ENCODE data around the gene ENPP6.

ENPP6 gene

GRCh38 chr4:184250795-184251669 lies 33.4 kb upstream of the ENPP6 start:
- H3K4me3 ChIP-seq (ENCODE audit: low read length), result no peak overlapping the region
- TF ChIP-seq ZNF274 (IDR thresholded peaks at IDR 0.05; ENCODE audit: low read depth, low read length), result no peak

- TF ChIP-seq ZNF274 (IDR thresholded peaks at IDR 0.05; ENCODE audit: low read depth, low read length), result no peak
Measured at GRCh38 chr4:184248216-184248615, 30.5 kb upstream of the ENPP6 start.

GRCh38 chr4:184247421-184247820 lies 29.7 kb upstream of the ENPP6 start:
- no peak overlapping the region for H3K4me3 ChIP-seq (ENCODE audit: low read length)
- TF ChIP-seq ZNF274 (IDR thresholded peaks at IDR 0.05; ENCODE audit: low read depth, low read length), result no peak

More at GRCh38 chr4:184248216-184248615, 30.5 kb upstream of the ENPP6 start:
- H3K4me3 ChIP-seq (ENCODE audit: low read length), result no peak overlapping the region

- no peak overlapping the region for H3K4me3 ChIP-seq (ENCODE audit: low read length)
- TF ChIP-seq ZNF274 (IDR thresholded peaks at IDR 0.05; ENCODE audit: low read depth, low read length), result no peak
Measured at GRCh38 chr4:184246426-184246825, 28.8 kb upstream of the ENPP6 start.

- no peak overlapping the region for H3K4me3 ChIP-seq (ENCODE audit: low read length)
- TF ChIP-seq ZNF274 (IDR thresholded peaks at IDR 0.05; ENCODE audit: low read depth, low read length), result no peak
Measured at GRCh38 chr4:184238072-184238745, 20.5 kb upstream of the ENPP6 start.

GRCh38 chr4:184237612-184238011 lies 19.9 kb upstream of the ENPP6 start:
- no peak for TF ChIP-seq ZNF274 (IDR thresholded peaks at IDR 0.05; ENCODE audit: low read depth, low read length)
- no peak overlapping the region for H3K4me3 ChIP-seq (ENCODE audit: low read length)

- no peak overlapping the region for H3K4me3 ChIP-seq (ENCODE audit: low read length)
- no peak for TF ChIP-seq ZNF274 (IDR thresholded peaks at IDR 0.05; ENCODE audit: low read depth, low read length)
Measured at GRCh38 chr4:184235526-184235925, 17.9 kb upstream of the ENPP6 start.

- no peak overlapping the region for H3K4me3 ChIP-seq (ENCODE audit: low read length)
- TF ChIP-seq ZNF274 (IDR thresholded peaks at IDR 0.05; ENCODE audit: low read depth, low read length), result no peak
Measured at GRCh38 chr4:184234155-184234554, 16.5 kb upstream of the ENPP6 start.

- H3K4me3 ChIP-seq (ENCODE audit: low read length), result no peak overlapping the region
- no peak for TF ChIP-seq ZNF274 (IDR thresholded peaks at IDR 0.05; ENCODE audit: low read depth, low read length)
Measured at GRCh38 chr4:184232975-184233374, 15.3 kb upstream of the ENPP6 start.

GRCh38 chr4:184232202-184232601 lies 14.5 kb upstream of the ENPP6 start:
- no peak for TF ChIP-seq ZNF274 (IDR thresholded peaks at IDR 0.05; ENCODE audit: low read depth, low read length)
- H3K4me3 ChIP-seq (ENCODE audit: low read length), result no peak overlapping the region

- no peak for TF ChIP-seq ZNF274 (IDR thresholded peaks at IDR 0.05; ENCODE audit: low read depth, low read length)
- H3K4me3 ChIP-seq (ENCODE audit: low read length), result no peak overlapping the region
Measured at GRCh38 chr4:184231573-184231972, 13.9 kb upstream of the ENPP6 start.

- no peak overlapping the region for H3K4me3 ChIP-seq (ENCODE audit: low read length)
- TF ChIP-seq ZNF274 (IDR thresholded peaks at IDR 0.05; ENCODE audit: low read depth, low read length), result no peak
Measured at GRCh38 chr4:184228056-184228705, 10.5 kb upstream of the ENPP6 start.

GRCh38 chr4:184216515-184216914 lies 1.2 kb downstream of the ENPP6 start:
- H3K4me3 ChIP-seq (ENCODE audit: low read length), result no peak overlapping the region
- TF ChIP-seq ZNF274 (IDR thresholded peaks at IDR 0.05; ENCODE audit: low read depth, low read length), result no peak

- TF ChIP-seq ZNF274 (IDR thresholded peaks at IDR 0.05; ENCODE audit: low read depth, low read length), result no peak
- H3K4me3 ChIP-seq (ENCODE audit: low read length), result no peak overlapping the region
Measured at GRCh38 chr4:184215709-184216328, 1.9 kb downstream of the ENPP6 start.

Measured in GM08714 (cell line).